HG02623 (cell line): Measurements from ENCODE around the gene ACAN.

Experiments
- ATAC-seq: cut with Tn5 transposase; IDR thresholded peaks from one replicate; pipeline ENCODE4 v1.9.1; 2021; ENCODE audit warnings: moderate library complexity; ENCODE audit not compliant: unreplicated experiment

Gene ACAN

DNA sequence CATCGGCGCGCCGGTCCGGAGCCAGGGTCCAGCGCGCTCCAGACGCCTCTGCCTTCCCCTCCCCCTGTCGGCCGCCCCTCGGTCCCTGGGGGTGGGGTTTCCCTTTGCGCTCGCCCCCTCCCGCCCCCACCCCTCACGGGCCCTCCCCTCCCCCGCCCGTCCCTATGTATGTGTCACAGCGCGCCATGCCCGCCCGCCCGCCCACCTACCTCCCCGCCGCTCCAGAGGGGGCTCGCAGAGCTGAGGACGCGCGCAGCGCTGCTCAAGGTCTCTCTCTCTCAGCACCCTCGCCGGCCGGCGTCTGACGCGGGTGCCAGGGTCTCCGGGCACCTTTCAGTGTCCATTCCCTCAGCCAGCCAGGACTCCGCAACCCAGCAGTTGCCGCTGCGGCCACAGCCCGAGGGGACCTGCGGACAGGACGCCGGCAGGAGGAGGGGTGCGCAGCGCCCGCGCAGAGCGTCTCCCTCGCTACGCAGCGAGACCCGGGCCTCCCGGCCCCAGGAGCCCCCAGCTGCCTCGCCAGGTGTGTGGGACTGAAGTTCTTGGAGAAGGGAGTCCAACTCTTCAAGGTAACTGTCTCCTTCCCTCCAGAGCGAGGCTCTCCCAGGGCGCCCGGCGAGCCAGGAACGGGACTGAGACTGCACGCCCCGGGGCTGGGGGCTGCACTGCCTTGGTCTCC lies at the start of gene ACAN:
Gene ACAN, plus strand, starts transcription at position 196 of the 679 bp plus-strand sequence. CDS start 32,771 bp downstream, outside the sequence.
- no peak for ATAC-seq

- no peak for ATAC-seq
These were observed 46.7 kb upstream of the ACAN start for GRCh38 chr15:88756521-88756920.

DNA sequence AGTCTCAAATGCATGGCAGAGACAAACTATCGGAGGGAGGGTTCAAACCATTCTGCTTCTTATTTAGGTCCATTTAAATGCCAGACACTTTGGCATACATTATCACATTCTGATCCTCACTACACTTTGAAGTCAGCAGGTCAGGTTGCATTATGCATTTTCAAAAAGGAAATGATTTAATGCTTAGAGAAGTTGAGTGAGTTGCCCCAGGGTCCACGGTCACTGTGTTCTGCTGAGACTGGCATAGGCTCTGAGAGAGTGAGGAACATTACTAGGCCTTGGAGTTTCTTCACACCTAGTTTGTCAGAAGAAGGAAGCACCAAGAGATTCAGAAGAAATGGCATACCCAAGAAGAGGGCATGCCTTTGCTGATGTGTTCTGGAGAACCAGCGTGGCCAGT lies 46.3 kb upstream of the ACAN start:
- ATAC-seq: no peak

DNA sequence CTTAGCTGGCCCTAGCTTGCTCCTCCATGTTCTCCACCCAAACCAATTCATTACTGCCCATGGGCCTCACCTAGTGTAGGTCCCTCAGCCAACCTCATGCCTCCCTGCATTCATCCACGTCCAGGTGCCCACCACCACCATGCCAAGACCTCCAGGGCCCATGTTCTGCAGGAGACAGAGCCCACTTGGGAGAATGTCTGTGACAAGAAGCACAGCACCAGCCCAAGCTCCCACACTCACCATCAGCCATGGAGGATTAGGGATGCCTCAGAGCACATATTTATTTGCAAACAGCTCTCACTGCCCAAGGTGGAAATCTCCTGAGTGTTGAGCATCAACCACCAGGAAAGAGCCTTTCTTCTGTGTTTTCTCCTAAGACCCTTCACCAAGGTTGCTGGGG lies 43.4 kb upstream of the ACAN start:
- no peak for ATAC-seq

DNA sequence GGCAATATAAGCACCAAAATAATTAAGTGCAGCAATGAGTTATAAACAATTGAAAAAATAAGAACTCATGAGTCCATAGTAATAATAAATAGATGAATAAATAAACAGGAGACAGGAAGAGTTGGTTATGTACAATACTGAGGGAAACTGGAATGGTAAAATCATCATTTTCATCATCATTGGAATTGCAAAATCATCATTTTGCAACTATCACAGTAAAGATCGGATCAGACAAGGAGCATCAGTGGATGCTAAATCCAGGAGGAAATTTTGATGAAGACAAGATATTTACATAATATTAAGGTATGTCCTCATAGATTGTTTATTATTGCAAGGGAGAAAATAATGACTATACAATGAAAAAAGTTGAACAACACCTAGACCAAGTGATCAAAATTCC lies 38.8 kb upstream of the ACAN start:
- ATAC-seq: no peak

GRCh38 chr15:88765212-88765611 lies 38.0 kb upstream of the ACAN start:
- ATAC-seq: no peak

DNA sequence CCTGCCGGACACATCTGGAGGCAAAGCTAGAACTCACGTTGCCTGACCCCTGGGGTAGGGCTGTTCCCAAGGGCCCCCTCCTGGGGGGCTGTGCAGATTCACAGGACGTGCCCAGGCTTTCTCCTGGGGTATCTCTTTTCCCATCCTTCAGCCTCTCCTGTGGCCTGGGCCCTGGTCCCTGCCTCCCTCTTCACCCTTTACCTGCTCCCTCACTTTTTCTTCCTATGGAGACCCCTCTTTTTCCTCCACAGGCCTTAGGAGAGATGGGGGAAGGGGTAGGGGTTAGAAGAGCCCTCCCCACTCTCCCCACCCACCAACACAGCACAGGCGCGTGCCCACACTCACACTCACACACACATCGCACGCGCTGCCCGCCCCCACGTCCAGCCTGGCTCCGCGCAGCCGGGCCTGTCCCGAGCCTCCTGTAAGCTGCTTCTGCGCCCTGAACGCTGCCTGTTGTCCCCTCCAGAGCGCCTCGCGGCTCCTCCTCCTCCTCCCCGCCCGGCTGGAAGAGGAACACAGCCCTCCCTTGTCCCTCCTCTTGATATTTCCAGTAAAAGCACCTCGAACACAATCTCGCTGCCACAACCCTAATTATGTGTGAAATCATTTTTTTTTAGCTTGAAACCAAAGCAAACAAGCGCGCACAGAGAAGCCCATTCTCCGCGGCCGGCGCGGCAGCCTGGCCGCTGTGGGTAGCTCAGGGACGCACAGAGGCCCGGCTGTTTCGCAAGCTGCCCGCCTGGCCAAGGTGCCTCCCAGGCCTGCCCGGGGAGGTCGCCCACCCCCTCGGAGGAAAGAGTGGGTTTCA lies 33.9 kb upstream of the ACAN start:
- no peak for ATAC-seq

DNA sequence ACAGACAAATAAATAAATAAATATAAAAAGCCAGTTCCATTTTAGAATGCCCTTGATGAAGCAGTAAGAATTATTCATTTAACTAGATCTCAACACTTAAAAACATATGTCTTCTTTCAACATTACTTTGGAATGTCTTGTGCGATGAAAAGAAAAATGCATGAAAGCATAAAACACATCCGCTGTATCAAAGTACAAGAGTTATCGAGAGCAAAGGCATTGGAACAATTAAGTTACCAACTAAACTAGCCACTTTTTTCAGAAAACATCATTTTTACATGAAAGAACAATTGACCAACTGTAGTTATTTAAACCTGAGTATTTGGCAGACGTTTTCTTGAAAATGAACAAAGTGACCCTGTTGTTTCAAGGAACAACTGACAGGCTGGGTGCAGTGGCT lies 27.5 kb upstream of the ACAN start:
- no peak for ATAC-seq

DNA sequence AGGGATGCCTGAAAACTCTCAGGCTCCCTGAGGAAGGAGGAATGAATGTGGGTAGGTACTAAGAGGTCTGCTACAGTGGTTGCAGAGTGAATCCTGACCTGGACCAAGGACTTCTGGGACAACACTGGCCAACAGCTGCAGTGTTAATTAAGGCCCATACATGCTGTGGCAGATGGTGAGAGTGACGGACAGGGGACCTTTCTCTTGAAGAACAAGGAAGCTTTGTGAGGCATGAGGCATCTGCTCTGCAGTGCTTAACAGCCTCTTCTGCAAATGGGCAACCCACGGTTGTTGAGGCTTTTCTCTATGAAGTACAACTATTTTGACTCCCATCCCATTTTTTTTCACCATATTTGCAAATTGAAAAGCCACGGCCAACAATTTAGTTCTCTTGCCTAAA lies 26.6 kb upstream of the ACAN start:
- ATAC-seq: no peak

GRCh38 chr15:88779944-88780343 lies 23.3 kb upstream of the ACAN start:
- ATAC-seq: no peak

DNA sequence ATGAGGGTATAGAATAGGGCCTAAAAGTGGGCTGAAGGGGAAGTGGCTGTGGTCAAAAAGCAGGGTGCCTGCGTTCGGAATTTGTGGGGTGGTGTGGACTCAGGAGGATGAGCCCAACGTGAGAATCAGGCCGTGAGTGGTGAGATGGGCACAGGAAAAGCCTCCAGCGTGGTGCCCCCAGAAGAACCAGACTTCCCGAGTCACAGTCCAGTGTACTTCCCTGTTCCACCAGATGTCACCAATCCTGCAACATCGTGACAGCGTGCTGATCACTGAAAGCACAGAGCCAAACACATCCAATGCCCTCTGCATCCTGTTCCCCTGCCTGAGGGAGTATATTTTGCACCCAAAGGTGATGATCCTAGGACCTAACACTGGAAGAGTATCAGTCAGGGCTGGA lies 20.8 kb upstream of the ACAN start:
- ATAC-seq: no peak

GRCh38 chr15:88785217-88785616 lies 18.0 kb upstream of the ACAN start:
- ATAC-seq: no peak

DNA sequence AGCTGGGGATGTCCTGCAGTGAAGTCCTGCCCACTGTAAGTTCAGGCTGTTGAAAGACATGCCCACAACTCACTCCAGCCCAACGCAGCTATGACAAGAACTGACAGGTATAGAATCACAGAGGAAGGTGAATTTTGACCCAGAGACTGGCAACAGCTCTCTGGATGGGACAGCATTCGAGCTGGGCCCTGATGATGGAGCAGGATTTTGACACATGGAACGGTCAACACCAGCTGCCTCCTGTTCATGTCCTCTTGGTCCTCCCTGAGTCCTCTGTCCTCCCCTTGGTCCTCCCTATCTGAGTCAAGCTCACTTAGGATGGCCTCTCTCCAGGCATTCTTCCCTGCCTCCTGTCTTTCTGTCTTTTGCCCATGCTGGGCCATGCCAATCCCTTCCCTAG lies 15.2 kb upstream of the ACAN start:
- no peak for ATAC-seq

DNA sequence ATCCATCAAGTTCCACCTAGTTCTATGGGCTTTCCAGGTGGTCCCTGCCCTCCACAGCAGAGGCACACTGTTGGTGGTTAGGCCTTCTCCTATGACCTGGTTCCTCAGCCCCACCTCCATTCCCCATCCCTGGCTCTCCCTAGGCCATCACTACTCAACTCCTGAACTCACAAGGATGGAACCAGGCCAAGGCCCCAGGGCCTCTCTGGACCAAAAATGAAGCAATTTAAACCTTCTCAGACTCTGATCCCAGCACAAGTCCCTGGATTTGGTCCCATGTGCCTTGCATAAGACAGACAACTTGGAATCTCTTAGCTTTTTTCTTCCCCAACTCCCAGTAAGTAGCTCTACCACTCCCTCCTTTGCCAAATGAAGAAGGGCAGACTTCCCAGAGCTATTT lies 14.4 kb upstream of the ACAN start:
- no peak for ATAC-seq

DNA sequence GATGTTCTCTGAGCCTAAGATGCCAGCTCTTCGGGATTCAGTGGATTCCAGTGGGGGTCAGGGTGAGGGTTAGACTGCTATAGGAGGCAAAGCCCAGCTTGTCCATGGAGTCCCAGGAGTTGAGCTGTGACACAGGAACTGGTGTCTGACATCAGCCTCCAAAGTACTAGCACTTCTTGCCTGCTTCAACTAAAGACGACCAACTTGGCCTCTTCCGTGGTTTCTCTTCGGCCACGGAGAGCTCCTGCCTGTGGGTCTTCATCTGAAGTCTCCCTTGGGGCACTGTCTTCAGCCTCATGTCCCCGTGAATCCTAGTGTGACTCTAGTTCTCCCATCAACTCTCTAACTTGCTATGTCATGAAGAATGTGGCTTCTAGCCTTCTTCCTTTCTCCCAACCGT lies 12.8 kb upstream of the ACAN start:
- ATAC-seq: no peak

DNA sequence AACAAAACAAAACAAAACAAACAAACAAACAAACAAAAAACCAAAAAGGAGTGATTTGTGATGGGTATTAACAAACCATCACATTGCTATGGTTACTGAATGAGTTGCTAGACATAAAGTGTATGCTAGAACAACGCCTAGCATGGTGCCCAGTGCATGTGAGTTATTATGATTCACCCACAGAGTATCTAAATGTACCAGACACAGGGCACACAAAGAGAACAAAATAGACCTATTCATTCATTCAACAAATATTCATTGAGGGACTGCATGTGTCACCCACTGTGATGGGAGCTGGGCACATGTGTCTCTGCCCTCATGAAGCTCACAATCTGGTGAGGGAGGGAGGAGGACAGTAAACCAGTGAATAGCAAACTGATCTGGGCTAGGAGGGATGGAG lies 11.6 kb upstream of the ACAN start:
- no peak for ATAC-seq

GRCh38 chr15:88792342-88793282 lies 10.6 kb upstream of the ACAN start:
- no peak for ATAC-seq

DNA sequence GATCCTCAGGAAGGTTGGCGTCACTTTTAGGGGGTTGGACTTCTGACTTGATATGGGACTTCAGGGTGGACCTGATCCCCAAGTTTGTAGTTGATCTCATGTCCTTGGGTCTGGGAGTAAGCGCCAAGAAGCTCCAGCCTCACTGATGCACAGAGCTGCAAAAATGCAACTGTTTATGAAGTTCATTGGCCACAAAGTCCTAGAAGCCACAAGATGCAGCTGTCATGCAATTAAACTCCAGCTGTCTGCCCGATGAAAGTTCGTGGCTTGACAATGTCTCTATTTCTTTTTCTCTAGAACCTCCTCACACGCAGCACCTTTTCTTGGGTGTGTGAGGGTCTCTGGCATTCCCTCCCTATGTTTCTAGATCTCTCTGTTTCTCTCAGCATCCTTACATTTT lies 9.2 kb upstream of the ACAN start:
- no peak for ATAC-seq

DNA sequence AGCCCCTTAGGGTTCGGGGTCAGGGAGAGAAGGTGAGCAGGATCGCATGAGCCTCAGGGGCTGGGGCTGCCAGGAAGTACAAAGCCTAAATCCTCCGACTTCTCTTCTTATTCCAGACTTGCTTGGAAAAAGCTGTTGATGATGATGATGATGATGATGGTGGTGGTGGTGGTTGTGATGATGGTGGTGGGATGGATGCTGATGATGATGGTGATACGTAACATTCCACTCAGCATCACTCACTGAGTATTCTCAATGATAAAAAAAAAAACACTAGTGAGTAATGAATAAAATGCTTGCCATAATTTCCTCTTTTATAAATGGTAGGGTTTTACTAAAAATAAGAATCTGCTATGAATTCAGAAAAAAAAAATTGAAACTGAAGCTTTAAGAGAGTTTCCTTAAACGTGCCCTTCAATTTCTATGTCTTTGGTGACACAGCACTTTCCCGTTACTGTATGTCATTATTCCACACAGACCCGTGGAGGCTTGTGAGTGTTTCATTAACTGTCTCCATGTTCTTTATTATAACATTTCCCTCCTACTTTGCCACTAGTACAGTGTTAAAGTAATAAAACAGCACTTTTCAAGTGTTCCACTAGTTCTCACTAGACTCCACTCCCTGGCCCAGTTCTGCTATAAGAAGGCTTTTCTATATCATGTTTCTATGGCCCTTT lies 5.4 kb upstream of the ACAN start:
- no peak for ATAC-seq

DNA sequence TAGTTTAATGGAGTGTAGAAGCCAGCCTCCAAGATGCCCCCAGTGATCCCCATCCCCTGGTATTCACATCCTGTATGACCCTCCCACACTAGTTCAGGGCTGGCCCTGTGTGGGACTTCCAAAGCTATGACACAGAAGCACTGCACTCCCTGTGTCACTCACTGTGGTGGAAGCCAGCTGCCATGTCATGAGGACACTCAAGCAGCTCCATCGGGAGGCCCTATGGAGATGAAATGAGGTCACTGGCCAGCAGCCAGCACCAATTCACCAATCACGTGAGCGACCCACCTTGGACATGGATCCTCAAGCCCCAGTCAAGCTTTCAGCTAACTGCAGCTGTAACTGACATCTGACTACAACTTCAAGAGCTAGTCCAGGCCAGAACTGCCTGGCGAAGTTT lies 3.9 kb upstream of the ACAN start:
- no peak for ATAC-seq

GRCh38 chr15:88800026-88800425 lies 3.2 kb upstream of the ACAN start:
- no peak for ATAC-seq
